Stimulated activated CD8-positive, alpha-beta memory T cell treated with anti-CD3 and anti-CD28 coated beads, Interleukin-4, amount 100 ng/mL, for 1 hour (primary cell): ENCODE measurements around the gene TAS2R46.
"Not testable (repeated sequence)": the region's sequence is repeated elsewhere in the genome, so short reads cannot be mapped to it uniquely, and the experiment has no call there.

Experiments
- DNase-seq, 2 donors: peaks; one replicate each; pipeline ENCODE4 v3.0.0-alpha.2; 2020; ENCODE audit warnings: low read depth in 2 of 2, low spot score in 1 of 2

The TAS2R46 gene

GRCh38 chr12:11039171-11039570, 22.9 kb downstream of the TAS2R46 start:
- DNase-seq: no peak

DNA sequence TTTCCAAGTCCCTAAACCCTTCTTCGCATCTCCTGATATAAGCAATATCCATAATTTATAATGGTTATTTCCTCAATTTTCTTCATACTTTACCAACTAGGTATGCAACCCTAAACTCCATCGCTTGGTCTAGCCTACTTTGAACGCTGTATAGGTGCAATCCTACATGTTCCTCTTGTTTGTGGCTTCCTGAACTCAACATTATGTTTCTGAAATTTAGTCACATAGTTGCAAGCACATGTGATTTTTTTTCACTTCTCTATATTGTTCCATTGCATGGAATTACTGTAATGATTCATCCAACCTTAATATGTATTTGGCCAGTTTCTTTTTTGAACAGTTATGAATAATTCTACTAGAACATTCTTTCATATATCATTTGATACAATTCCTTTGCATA, 28.1 kb downstream of the TAS2R46 start:
- not testable (repeated sequence) for DNase-seq

DNA sequence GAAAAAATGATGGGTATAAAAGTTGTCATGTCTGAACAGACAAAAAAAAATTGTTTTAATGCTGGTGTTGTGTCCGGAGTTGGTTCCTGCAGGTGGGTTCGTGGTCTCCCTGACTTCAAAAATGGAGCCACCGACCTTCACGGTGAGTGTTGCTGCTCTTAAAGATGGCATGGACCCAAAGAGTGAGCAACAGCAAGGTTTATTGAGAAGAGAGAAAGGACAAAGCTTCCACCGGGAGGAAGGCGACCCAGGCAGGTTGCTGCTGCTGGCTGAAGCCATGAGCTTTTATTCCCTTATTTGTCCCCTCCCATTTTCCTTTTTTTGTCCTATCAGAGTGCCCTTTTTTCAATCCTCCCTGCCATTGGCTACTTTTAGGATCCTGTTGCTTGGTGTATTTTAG, 30.8 kb downstream of the TAS2R46 start, which contains the start of gene TAS2R31:
Gene TAS2R31, minus strand, starts transcription at position 101 of the 400 bp plus-strand sequence. Its CDS starts 72 bp downstream, at position 29.
- no peak for DNase-seq

GRCh38 chr12:11026118-11026517, 36.0 kb downstream of the TAS2R46 start:
- DNase-seq: no peak

GRCh38 chr12:11023387-11023786, 38.7 kb downstream of the TAS2R46 start:
- no peak for DNase-seq

GRCh38 chr12:11022520-11022919, 39.6 kb downstream of the TAS2R46 start, which contains the start of gene TAS2R19:
Gene TAS2R19, minus strand, starts transcription at chr12:11022620. Its CDS starts 49 bp downstream, at chr12:11022571.
- no peak for DNase-seq

DNA sequence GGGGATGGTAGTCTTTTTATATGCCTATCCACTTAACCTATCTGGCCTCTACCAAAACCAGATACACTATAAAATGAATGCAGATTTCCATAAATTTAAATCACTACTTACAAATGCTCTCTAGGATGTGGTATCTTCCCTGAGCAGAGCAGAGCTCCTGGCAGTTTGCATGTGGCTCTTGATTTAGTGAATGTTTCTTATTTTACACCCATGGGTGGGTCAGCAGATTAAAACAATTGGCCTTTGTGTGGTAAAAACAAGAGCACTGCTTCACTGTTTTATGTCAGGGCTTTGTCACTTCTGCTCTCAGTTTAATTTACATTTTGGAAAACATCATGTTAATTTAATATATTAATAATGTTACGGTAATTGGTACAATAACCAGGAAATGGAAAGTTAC, 45.2 kb downstream of the TAS2R46 start:
- no peak for DNase-seq

- no peak for DNase-seq
Measured at GRCh38 chr12:11015775-11016430, 46.2 kb downstream of the TAS2R46 start.

DNA sequence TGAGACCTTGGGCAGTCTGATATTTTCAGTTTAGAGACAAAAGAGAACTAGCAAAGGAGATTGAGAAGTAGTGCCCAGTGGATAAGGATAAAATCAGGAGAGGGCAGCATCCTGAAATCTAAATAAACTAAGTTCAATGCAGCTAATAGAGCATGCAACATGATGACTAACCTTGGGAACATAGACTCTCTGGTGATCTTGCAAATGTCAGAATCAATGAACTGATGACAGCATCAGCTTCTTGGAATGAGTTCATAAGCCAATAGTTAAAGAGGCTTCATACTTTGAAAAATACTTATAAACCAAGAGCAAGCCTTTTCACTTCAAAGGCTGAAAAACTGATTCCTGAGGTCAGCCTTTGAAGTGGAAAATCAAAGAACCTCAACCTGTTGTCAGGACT, 47.9 kb downstream of the TAS2R46 start:
- no peak for DNase-seq
